ENCODE measurements around the gene POC1A.

- TF ChIP-seq POLR2A (IDR thresholded peaks at IDR 0.05) (no peak), CTCF (IDR thresholded peaks at IDR 0.05) (no peak), EP300 (IDR thresholded peaks at IDR 0.05) (no peak)
Measured at GRCh38 chr3:52091586-52092270, 62.5 kb downstream of the POC1A start.
